Activated T-helper 1 cell treated with anti-CD3 and anti-CD28 coated beads, Interleukin-2, amount 50 U/mL, for 16 hours (primary cell): ENCODE measurements around the gene VAC14.
"Not testable (repeated sequence)": the region's sequence is repeated elsewhere in the genome, so short reads cannot be mapped to it uniquely, and the experiment has no call there.

ENCODE experiments used
- DNase-seq, 2 donors: peaks; one replicate each; pipeline ENCODE4 v3.0.0-alpha.2; 2020; ENCODE audit warnings: low read depth in 1 of 2, low spot score in 1 of 2

VAC14 gene

GRCh38 chr16:70800781-70801480 lies at the start of gene VAC14:
Gene VAC14 (minus strand): TSS chr16:70801158. CDS start chr16:70800900, 258 bp downstream.
- DNase-seq: peak; percentile 93 to 97

GRCh38 chr16:70823498-70824118 lies 22.6 kb upstream of the VAC14 start:
- not testable (repeated sequence) for DNase-seq

- DNase-seq: not testable (repeated sequence)
These were observed 21.8 kb upstream of the VAC14 start for GRCh38 chr16:70822734-70823133.

GRCh38 chr16:70818088-70818487 lies 17.1 kb upstream of the VAC14 start:
- DNase-seq: not testable (repeated sequence)

- DNase-seq: no peak
These were observed 8.6 kb upstream of the VAC14 start for GRCh38 chr16:70809392-70810060.

GRCh38 chr16:70808371-70808770 lies 7.4 kb upstream of the VAC14 start:
- DNase-seq: no peak

- no peak for DNase-seq
These were observed 4.8 kb upstream of the VAC14 start for GRCh38 chr16:70805787-70806186.

GRCh38 chr16:70805380-70805779 lies 4.4 kb upstream of the VAC14 start:
- DNase-seq: no peak

GRCh38 chr16:70804734-70805169 lies 3.8 kb upstream of the VAC14 start:
- no peak for DNase-seq

GRCh38 chr16:70804153-70804733 lies 3.3 kb upstream of the VAC14 start:
- DNase-seq: no peak

GRCh38 chr16:70803319-70803718 lies 2.4 kb upstream of the VAC14 start:
- no peak for DNase-seq

GRCh38 chr16:70801611-70802010 lies 653 bp upstream of the VAC14 start:
- no peak for DNase-seq

- DNase-seq: no peak
These were observed 647 bp downstream of the VAC14 start for GRCh38 chr16:70800311-70800710.

GRCh38 chr16:70796301-70796700 lies 4.7 kb downstream of the VAC14 start:
- no peak for DNase-seq

- DNase-seq: no peak
These were observed 5.6 kb downstream of the VAC14 start for GRCh38 chr16:70795296-70795912.

- no peak for DNase-seq
These were observed 7.0 kb downstream of the VAC14 start for GRCh38 chr16:70793851-70794502.

GRCh38 chr16:70790815-70791214 lies 10.1 kb downstream of the VAC14 start:
- DNase-seq: no peak

GRCh38 chr16:70789595-70790447 lies 11.1 kb downstream of the VAC14 start:
- no peak for DNase-seq

GRCh38 chr16:70788668-70789594 lies 12.0 kb downstream of the VAC14 start:
- no peak for DNase-seq
